Measurements from ENCODE around the gene LYZL1. TPM values are rescaled to one million over a fixed set of nuclear protein-coding genes. Genes with fewer than 3 reads are reported as not detected.

LYZL1 gene
- polyA plus RNA-seq, 1 donor from 2014 or later = not detected

DNA sequence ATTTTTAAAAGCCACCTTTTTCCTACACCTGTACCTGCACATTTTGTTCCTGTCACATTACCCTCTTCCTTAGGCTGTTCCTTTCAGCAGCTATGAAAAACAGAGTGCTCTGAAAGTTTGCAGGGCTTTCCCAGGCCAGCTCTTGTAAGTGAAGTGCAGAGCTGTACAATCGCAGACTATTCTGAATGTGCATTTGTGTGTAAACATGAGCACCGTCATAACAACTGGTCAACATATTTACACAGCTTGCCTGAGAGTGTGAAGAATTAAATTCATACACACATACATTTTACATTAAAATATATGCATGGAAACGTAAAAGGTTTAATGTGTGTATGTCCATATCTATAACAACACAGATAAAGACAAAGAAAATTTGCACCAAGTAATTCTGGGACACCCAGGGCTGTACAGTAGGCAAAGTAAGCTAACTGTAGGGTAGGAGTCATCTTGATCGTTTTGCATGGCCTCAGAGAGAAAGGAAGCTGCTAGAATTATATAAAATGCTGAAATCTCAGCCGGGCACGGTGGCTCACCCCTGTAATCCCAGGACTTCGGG lies 23.6 kb upstream of the LYZL1 start:
- H3K4me2 ChIP-seq (ENCODE audit: low read length) = no peak overlapping the region
- H3K9me3 ChIP-seq (ENCODE audit: low read length) = no peaks in the 10 kb centered on the region
- no peaks in the 10 kb centered on the region for H3K79me2 ChIP-seq (replicated peaks; ENCODE audit: insufficient read depth, low read length)
- no peak overlapping the region for H3K4me3 ChIP-seq (ENCODE audit: low read length)
- H3K9me2 ChIP-seq (ENCODE audit: insufficient read depth, low read length) = no peaks in the 10 kb centered on the region
- H3F3A ChIP-seq (ENCODE audit: insufficient read depth, low read length, poor library complexity, severe bottlenecking) = no peaks in the 10 kb centered on the region
- H4K20me1 ChIP-seq (ENCODE audit: insufficient read depth) = no peaks in the 10 kb centered on the region
- H3K27me3 ChIP-seq (ENCODE audit: insufficient read depth, low read depth, low read length) = no peaks in the 10 kb centered on the region
- no peak overlapping the region for H3K9ac ChIP-seq (ENCODE audit: low read length)
- no peaks in the 10 kb centered on the region for H3K36me3 ChIP-seq (ENCODE audit: insufficient read depth, low read length)
- H2AFZ ChIP-seq (ENCODE audit: low read depth, low read length) = no peak overlapping the region
- no peak for TF ChIP-seq TAF1 (IDR thresholded peaks at IDR 0.05; ENCODE audit: low read depth)
- no peak overlapping the region for H3K27ac ChIP-seq (ENCODE audit: low read length)

DNA sequence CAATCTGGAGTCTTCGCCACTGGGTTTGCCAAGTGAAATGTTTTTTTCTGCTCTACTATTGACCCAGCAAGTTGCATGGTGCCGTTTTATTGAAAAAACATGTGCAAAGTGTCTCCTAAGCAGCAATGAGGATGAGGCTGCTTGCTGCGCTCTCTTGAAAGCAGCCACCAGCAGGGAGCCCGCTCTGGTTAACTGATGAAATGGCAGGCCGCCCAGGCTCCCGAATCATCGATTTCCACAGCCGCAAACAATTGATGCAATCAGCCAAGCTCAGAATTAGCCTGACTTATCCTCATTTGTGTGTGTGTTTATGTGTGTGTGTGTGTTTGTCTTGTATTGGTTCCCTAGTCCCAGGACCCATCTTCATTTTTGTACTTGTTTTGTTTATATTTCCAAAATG lies 22.2 kb upstream of the LYZL1 start:
- H2AFZ ChIP-seq (ENCODE audit: low read depth, low read length) = no peak overlapping the region
- H3K4me2 ChIP-seq (ENCODE audit: low read length) = no peak overlapping the region

DNA sequence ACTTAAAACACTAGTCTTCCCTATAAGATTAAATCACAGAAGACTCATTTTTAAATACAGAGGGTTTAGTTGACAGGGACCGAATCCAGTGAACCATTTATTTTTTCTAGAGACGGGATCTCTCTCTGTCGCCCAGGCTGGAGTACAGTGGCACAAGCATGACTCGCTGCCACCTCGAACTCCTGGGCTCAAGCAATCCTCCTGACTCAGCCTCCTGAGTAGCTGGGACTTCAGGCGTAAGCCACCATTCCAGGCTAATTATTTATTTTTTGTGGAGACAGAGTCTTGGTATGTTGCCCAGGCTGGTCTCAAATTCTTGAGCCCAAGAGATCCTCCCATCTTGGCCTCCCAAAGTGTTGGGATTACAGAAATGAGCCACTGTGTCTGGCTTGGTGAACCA lies 20.9 kb upstream of the LYZL1 start:
- H3K27ac ChIP-seq (ENCODE audit: low read length) = no peak overlapping the region
- H3K27me3 ChIP-seq (ENCODE audit: insufficient read depth, low read depth, low read length) = no peaks in the 10 kb centered on the region
- no peaks in the 10 kb centered on the region for H3K79me2 ChIP-seq (replicated peaks; ENCODE audit: insufficient read depth, low read length)
- H4K20me1 ChIP-seq (ENCODE audit: insufficient read depth) = no peaks in the 10 kb centered on the region
- H2AFZ ChIP-seq (ENCODE audit: low read depth, low read length) = no peak overlapping the region
- no peak overlapping the region for H3K9ac ChIP-seq (ENCODE audit: low read length)
- no peak overlapping the region for H3K4me3 ChIP-seq (ENCODE audit: low read length)
- H3K36me3 ChIP-seq (ENCODE audit: insufficient read depth, low read length) = no peaks in the 10 kb centered on the region
- no peaks in the 10 kb centered on the region for H3K9me3 ChIP-seq (ENCODE audit: low read length)
- no peaks in the 10 kb centered on the region for H3K9me2 ChIP-seq (ENCODE audit: insufficient read depth, low read length)
- H3F3A ChIP-seq (ENCODE audit: insufficient read depth, low read length, poor library complexity, severe bottlenecking) = no peaks in the 10 kb centered on the region
- no peak overlapping the region for H3K4me2 ChIP-seq (ENCODE audit: low read length)
- TF ChIP-seq POLR2AphosphoS5 (IDR thresholded peaks at IDR 0.05) (no peak), EP300 (conservative IDR thresholded peaks at IDR 0.05; ENCODE audit: poor library complexity, severe bottlenecking) (no peak), RAD21 (conservative IDR thresholded peaks at IDR 0.05) (no peak), EZH2 (IDR thresholded peaks at IDR 0.05; ENCODE audit: borderline replicate concordance, insufficient read depth, low read length, poor library complexity, severe bottlenecking) (no peak)
- TF ChIP-seq, protein P1, sequence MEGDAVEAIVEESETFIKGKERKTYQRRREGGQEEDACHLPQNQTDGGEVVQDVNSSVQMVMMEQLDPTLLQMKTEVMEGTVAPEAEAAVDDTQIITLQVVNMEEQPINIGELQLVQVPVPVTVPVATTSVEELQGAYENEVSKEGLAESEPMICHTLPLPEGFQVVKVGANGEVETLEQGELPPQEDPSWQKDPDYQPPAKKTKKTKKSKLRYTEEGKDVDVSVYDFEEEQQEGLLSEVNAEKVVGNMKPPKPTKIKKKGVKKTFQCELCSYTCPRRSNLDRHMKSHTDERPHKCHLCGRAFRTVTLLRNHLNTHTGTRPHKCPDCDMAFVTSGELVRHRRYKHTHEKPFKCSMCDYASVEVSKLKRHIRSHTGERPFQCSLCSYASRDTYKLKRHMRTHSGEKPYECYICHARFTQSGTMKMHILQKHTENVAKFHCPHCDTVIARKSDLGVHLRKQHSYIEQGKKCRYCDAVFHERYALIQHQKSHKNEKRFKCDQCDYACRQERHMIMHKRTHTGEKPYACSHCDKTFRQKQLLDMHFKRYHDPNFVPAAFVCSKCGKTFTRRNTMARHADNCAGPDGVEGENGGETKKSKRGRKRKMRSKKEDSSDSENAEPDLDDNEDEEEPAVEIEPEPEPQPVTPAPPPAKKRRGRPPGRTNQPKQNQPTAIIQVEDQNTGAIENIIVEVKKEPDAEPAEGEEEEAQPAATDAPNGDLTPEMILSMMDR (IDR thresholded peaks at IDR 0.05; ENCODE audit: poor library complexity, severe bottlenecking) = no peak

More for the DNA sequence above, 22.2 kb upstream of the LYZL1 start:
- no peaks in the 10 kb centered on the region for H3K79me2 ChIP-seq (replicated peaks; ENCODE audit: insufficient read depth, low read length)
- H3K9me3 ChIP-seq (ENCODE audit: low read length) = no peaks in the 10 kb centered on the region
- no peak overlapping the region for H3K4me3 ChIP-seq (ENCODE audit: low read length)
- no peaks in the 10 kb centered on the region for H3K9me2 ChIP-seq (ENCODE audit: insufficient read depth, low read length)
- H3K27me3 ChIP-seq (ENCODE audit: insufficient read depth, low read depth, low read length) = no peaks in the 10 kb centered on the region
- no peaks in the 10 kb centered on the region for H4K20me1 ChIP-seq (ENCODE audit: insufficient read depth)
- H3K36me3 ChIP-seq (ENCODE audit: insufficient read depth, low read length) = no peaks in the 10 kb centered on the region
- no peak overlapping the region for H3K27ac ChIP-seq (ENCODE audit: low read length)
- TF ChIP-seq TAF1 (IDR thresholded peaks at IDR 0.05; ENCODE audit: low read depth) (no peak), POLR2AphosphoS5 (IDR thresholded peaks at IDR 0.05) (no peak), RAD21 (conservative IDR thresholded peaks at IDR 0.05) (no peak), EP300 (conservative IDR thresholded peaks at IDR 0.05; ENCODE audit: poor library complexity, severe bottlenecking) (no peak), SMC3 (conservative IDR thresholded peaks at IDR 0.05; ENCODE audit: poor library complexity) (no peak), EZH2 (IDR thresholded peaks at IDR 0.05; ENCODE audit: borderline replicate concordance, insufficient read depth, low read length, poor library complexity, severe bottlenecking) (no peak), MXI1 (conservative IDR thresholded peaks at IDR 0.05; ENCODE audit: poor library complexity, severe bottlenecking) (no peak)
- TF ChIP-seq, protein P2, sequence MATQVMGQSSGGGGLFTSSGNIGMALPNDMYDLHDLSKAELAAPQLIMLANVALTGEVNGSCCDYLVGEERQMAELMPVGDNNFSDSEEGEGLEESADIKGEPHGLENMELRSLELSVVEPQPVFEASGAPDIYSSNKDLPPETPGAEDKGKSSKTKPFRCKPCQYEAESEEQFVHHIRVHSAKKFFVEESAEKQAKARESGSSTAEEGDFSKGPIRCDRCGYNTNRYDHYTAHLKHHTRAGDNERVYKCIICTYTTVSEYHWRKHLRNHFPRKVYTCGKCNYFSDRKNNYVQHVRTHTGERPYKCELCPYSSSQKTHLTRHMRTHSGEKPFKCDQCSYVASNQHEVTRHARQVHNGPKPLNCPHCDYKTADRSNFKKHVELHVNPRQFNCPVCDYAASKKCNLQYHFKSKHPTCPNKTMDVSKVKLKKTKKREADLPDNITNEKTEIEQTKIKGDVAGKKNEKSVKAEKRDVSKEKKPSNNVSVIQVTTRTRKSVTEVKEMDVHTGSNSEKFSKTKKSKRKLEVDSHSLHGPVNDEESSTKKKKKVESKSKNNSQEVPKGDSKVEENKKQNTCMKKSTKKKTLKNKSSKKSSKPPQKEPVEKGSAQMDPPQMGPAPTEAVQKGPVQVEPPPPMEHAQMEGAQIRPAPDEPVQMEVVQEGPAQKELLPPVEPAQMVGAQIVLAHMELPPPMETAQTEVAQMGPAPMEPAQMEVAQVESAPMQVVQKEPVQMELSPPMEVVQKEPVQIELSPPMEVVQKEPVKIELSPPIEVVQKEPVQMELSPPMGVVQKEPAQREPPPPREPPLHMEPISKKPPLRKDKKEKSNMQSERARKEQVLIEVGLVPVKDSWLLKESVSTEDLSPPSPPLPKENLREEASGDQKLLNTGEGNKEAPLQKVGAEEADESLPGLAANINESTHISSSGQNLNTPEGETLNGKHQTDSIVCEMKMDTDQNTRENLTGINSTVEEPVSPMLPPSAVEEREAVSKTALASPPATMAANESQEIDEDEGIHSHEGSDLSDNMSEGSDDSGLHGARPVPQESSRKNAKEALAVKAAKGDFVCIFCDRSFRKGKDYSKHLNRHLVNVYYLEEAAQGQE (IDR thresholded peaks at IDR 0.05; ENCODE audit: borderline replicate concordance) = no peak
- TF ChIP-seq, protein P1 (IDR thresholded peaks at IDR 0.05; ENCODE audit: poor library complexity, severe bottlenecking) = no peak
- H3K9ac ChIP-seq (ENCODE audit: low read length) = no peak overlapping the region
- H3F3A ChIP-seq (ENCODE audit: insufficient read depth, low read length, poor library complexity, severe bottlenecking) = no peaks in the 10 kb centered on the region
